Measurements from ENCODE around the gene TPD52L2. TPM values are rescaled to one million over a fixed set of nuclear protein-coding genes. Genes with fewer than 3 reads are reported as not detected.
A peak's percentile ranks its signal among the peaks of the same experiment; 100 is the strongest.

Gene TPD52L2
- total and polyA plus RNA-seq, 8 donors = 42.0 to 75.6 (median 52.9) TPM

- H3K4me3 ChIP-seq = no peak overlapping the region
- 1 to 5% (median 2%) methylated on average over 19 to 24 of the region's 24 CpGs for WGBS, 5 donors
- H3K4me1 ChIP-seq = peaks cover 8 to 29% (median 20%) of the 10 kb centered on the region in 4 donors
- intact Hi-C loops (cut with DNase I; ENCODE audit: low total_unique reads) = no loop called here
- peak overlapping the region; percentile 6 to 62 (median 39) for H3K27ac ChIP-seq
- no peaks in the 10 kb centered on the region for H3K9me3 ChIP-seq
- H3K27me3 ChIP-seq = peaks cover 3 to 75% (median 44%) of the 10 kb centered on the region in 3 donors
- TF ChIP-seq CTCF (IDR thresholded peaks at IDR 0.05) (no peak), POLR2A (IDR thresholded peaks at IDR 0.05) (no peak), POLR2AphosphoS5 (IDR thresholded peaks at IDR 0.05) (no peak), EP300 (IDR thresholded peaks at IDR 0.05) (no peak)
- peak in 1 of 2 donors; percentile 85 for DNase-seq
- H3K36me3 ChIP-seq = no peaks in the 10 kb centered on the region
Observed at GRCh38 chr20:63846128-63846771, 18.8 kb upstream of the TPD52L2 start.

GRCh38 chr20:63846888-63847236 lies 18.2 kb upstream of the TPD52L2 start:
- Histone ChIP-seq H3K36me3 (no peaks in the 10 kb centered on the region), H3K27me3 (peaks cover 3 to 76% (median 44%) of the 10 kb centered on the region in 3 donors), H3K4me1 (peaks cover 8 to 29% (median 20%) of the 10 kb centered on the region in 4 donors), H3K9me3 (no peaks in the 10 kb centered on the region), H3K4me3 (no peak overlapping the region), H3K27ac (peak overlapping the region in 3 of 5 donors; percentile 20 to 62 (median 40))
- DNase-seq = no peak
- TF ChIP-seq EP300 (IDR thresholded peaks at IDR 0.05) (no peak), CTCF (IDR thresholded peaks at IDR 0.05) (no peak), POLR2A (IDR thresholded peaks at IDR 0.05) (no peak), POLR2AphosphoS5 (IDR thresholded peaks at IDR 0.05) (no peak)
- 20 to 83% (median 50%) methylated on average over 1 to 3 of the region's 3 CpGs for WGBS, 5 donors
- intact Hi-C loops (cut with DNase I; ENCODE audit: low total_unique reads) = no loop called here

GRCh38 chr20:63847237-63848002 lies 17.6 kb upstream of the TPD52L2 start:
- Histone ChIP-seq H3K27me3 (peaks cover 3 to 78% (median 44%) of the 10 kb centered on the region in 3 donors), H3K4me3 (no peak overlapping the region), H3K4me1 (peaks cover 8 to 29% (median 20%) of the 10 kb centered on the region in 4 donors), H3K36me3 (no peaks in the 10 kb centered on the region), H3K9me3 (no peaks in the 10 kb centered on the region), H3K27ac (peak overlapping the region; percentile 9 to 65 (median 40))
- TF ChIP-seq POLR2A (IDR thresholded peaks at IDR 0.05) (no peak), EP300 (IDR thresholded peaks at IDR 0.05) (no peak), CTCF (IDR thresholded peaks at IDR 0.05) (no peak), POLR2AphosphoS5 (IDR thresholded peaks at IDR 0.05) (no peak)
- intact Hi-C loops (cut with DNase I; ENCODE audit: low total_unique reads) = no loop called here
- DNase-seq = peak in 1 of 2 donors; percentile 66
- 29 to 49% (median 33%) methylated on average over 8 to 16 of the region's 16 CpGs for WGBS, 5 donors

- no peak for DNase-seq
- H3K27me3 ChIP-seq = peaks cover 3 to 78% (median 44%) of the 10 kb centered on the region in 3 donors
- no peak overlapping the region for H3K4me3 ChIP-seq
- TF ChIP-seq POLR2A (IDR thresholded peaks at IDR 0.05) = no peak
- TF ChIP-seq POLR2AphosphoS5 (IDR thresholded peaks at IDR 0.05) = no peak
- TF ChIP-seq EP300 (IDR thresholded peaks at IDR 0.05) = no peak
- no peak for TF ChIP-seq CTCF (IDR thresholded peaks at IDR 0.05)
- H3K27ac ChIP-seq = peak overlapping the region in 4 of 5 donors; percentile 20 to 65 (median 51)
- intact Hi-C loops (cut with DNase I; ENCODE audit: low total_unique reads) = no loop called here
- 66 to 86% (median 69%) methylated on average over 15 to 28 of the region's 28 CpGs for WGBS, 5 donors
- H3K9me3 ChIP-seq = no peaks in the 10 kb centered on the region
- H3K4me1 ChIP-seq = peaks cover 8 to 29% (median 20%) of the 10 kb centered on the region in 4 donors
- no peaks in the 10 kb centered on the region for H3K36me3 ChIP-seq
Observed at GRCh38 chr20:63848003-63848911, 16.8 kb upstream of the TPD52L2 start.

All from stomach (tissue), 9 donors.